T-cell (primary cell): ENCODE data around the gene S100P. TPM values are rescaled to one million over a fixed set of nuclear protein-coding genes. Genes with fewer than 3 reads are reported as not detected.
A peak's percentile ranks its signal among the peaks of the same experiment; 100 is the strongest.
"Not testable (repeated sequence)": the region's sequence is repeated elsewhere in the genome, so short reads cannot be mapped to it uniquely, and the experiment has no call there.

Experiments
- ATAC-seq, 4 experiments: fragments of 200-7000 bp in 3 of 4; fragments of 150-1000 bp in 1 of 4; cut with Tn5 transposase; replicated peaks in 1 of 4; 1 replicate in 3 of 4; 2 replicates in 1 of 4; pipeline ENCODE4 v1.10.0; 2021; ENCODE audit warnings: moderate library complexity in 3 of 4, mild to moderate bottlenecking in 2 of 4, moderate number of reproducible peaks in 1 of 4
- CTCF ChIA-PET, 2 donors: fragments of 300-600 bp; sonication (Branson Sonifier 250); formaldehyde crosslinking; loops; one replicate each; lab custom pipeline; 2022; ENCODE audit warnings: antibody characterized with exemption in 2 of 2; lab: Charles Lee
- POLR2A ChIA-PET, 2 donors: fragments of 300-600 bp; sonication (Branson Sonifier 250); formaldehyde crosslinking; loops; one replicate each; lab custom pipeline; 2022; ENCODE audit warnings: antibody characterized with exemption in 2 of 2; lab: Charles Lee
- DNase-seq, 35 experiments: peaks; one replicate each; pipeline versions ENCODE4 v3.0.0 to v3.0.0-alpha.2; 2013 to 2023
- H3K27ac ChIP-seq: one replicate; pipeline ENCODE4 v1.5.1; 2013; ENCODE audit warnings: low read length
- H3K27me3 ChIP-seq, 2 experiments: replicated peaks in 1 of 2; 1 replicate in 1 of 2; 2 replicates in 1 of 2; pipeline versions ENCODE4 v1.6.1 to v1.7.0; 2013; ENCODE audit warnings: low read length in 1 of 2, mixed read lengths in 1 of 2; ENCODE audit not compliant: control insufficient read depth in 2 of 2, insufficient read depth in 2 of 2; ENCODE audit errors: extremely low read depth in 1 of 2
- H3K36me3 ChIP-seq, 2 donors: 1 replicate in 1 of 2; 2 replicates in 1 of 2; pipeline versions ENCODE4 v1.6.1 to v1.7.0; 2013; ENCODE audit warnings: low read length in 1 of 2; ENCODE audit not compliant: control insufficient read depth in 2 of 2, insufficient read depth in 1 of 2; ENCODE audit errors: extremely low read depth in 1 of 2
- H3K4me1 ChIP-seq, 2 experiments: 1 replicate in 1 of 2; 2 replicates in 1 of 2; pipeline versions ENCODE4 v1.6.1 to v1.7.0; 2013; ENCODE audit warnings: low read length in 2 of 2, mixed read lengths in 1 of 2; ENCODE audit not compliant: insufficient read depth in 2 of 2, control insufficient read depth in 1 of 2; ENCODE audit errors: extremely low read depth in 1 of 2
- H3K4me3 ChIP-seq, 2 donors: 1 replicate in 1 of 2; 2 replicates in 1 of 2; pipeline versions ENCODE4 v1.5.1 to v1.7.0; 2013; ENCODE audit warnings: mild to moderate bottlenecking in 2 of 2, low read length in 1 of 2, moderate library complexity in 1 of 2; ENCODE audit not compliant: control insufficient read depth in 1 of 2; ENCODE audit errors: extremely low read depth in 1 of 2
- H3K9me3 ChIP-seq: 2 replicates; pipeline ENCODE4 v1.7.0; 2013
- H3K27ac Mint-ChIP-seq, 2 donors: one replicate each; pipeline ENCODE4 v1.8.0; 2020 to 2021; ENCODE audit warnings: mild to moderate bottlenecking in 2 of 2, mixed read lengths in 2 of 2
- H3K27me3 Mint-ChIP-seq, 2 donors: one replicate each; pipeline ENCODE4 v1.8.0; 2021 to 2022; ENCODE audit warnings: mixed read lengths in 2 of 2
- H3K36me3 Mint-ChIP-seq: one replicate; pipeline ENCODE4 v1.8.0; 2021; ENCODE audit warnings: mixed read lengths
- H3K4me1 Mint-ChIP-seq, 3 donors: one replicate each; pipeline ENCODE4 v1.8.0; 2020 to 2022; ENCODE audit warnings: mixed read lengths in 3 of 3, mild to moderate bottlenecking in 1 of 3
- H3K4me3 Mint-ChIP-seq, 3 donors: one replicate each; pipeline ENCODE4 v1.8.0; 2020 to 2022; ENCODE audit warnings: mild to moderate bottlenecking in 3 of 3, mixed read lengths in 3 of 3, moderate library complexity in 3 of 3
- H3K9me3 Mint-ChIP-seq, 3 donors: one replicate each; pipeline ENCODE4 v1.8.0; 2020 to 2022; ENCODE audit warnings: mixed read lengths in 3 of 3
- WGBS: methylation state at CpG from one replicate; pipeline ENCODE4 v1.1.5; 2013; ENCODE audit warnings: missing lambda C conversion rate; ENCODE audit not compliant: insufficient coverage; 5-methylcytosine and 5-hydroxymethylcytosine counted together
- total RNA-seq, 35 experiments: library from RNA in 6 of 35; stranded (reverse) in 6 of 35; fragments of 120-200 nt in 1 of 35; gene quantifications; one replicate each; pipeline versions ENCODE4 v1.2.1 to v1.2.4 and lab custom pipeline; 2013 to 2026

The S100P gene
- total RNA-seq, 5 donors from 2014 or later (not counting 1 experiment from before 2014, with no cell fraction given), result 0.70 to 3.8 (median 1.9) TPM; not detected in 1

DNA sequence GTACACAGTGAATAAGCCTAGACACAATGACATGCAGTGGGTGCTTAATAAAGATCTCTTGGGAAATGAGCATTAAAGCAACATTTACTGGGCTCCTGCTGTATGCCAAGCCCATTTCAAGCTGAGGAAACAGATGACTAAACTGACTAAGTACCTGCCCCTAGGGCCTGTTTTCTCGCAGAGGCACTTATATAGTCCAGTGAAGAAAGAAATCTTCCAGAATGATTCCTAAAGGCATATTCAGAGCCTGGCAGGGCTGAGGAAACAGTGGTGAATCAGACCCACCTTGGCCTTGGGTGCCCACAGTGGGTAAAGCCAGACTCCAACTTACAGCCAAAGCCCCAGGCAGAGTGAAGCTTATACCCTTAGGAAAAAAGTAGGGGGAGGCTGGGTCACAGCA, 22.0 kb upstream of the S100P start:
- no peak overlapping the region for H3K4me3 Mint-ChIP-seq
- ATAC-seq, result no peak
- no peaks in the 10 kb centered on the region for H3K27me3 Mint-ChIP-seq
- no peak for DNase-seq
- peaks cover 31% of the 10 kb centered on the region for H3K36me3 Mint-ChIP-seq
- no CpG with 5 or more reads among the region's 1 CpG for WGBS
- Histone ChIP-seq H3K27me3 (no peaks in the 10 kb centered on the region), H3K4me1 (peaks cover 19 to 31% of the 10 kb centered on the region in 2 experiments), H3K9me3 (no peaks in the 10 kb centered on the region), H3K36me3 (peaks cover 0 to 15% of the 10 kb centered on the region in 2 donors), H3K27ac (no peak overlapping the region), H3K4me3 (no peak overlapping the region)
- CTCF ChIA-PET, result interaction anchor here in 1 of 2 donors (1.4 kb wide), 1 partner anchor 29 kb away, joined by 3 read pairs; no protein-coding TSS in a partner anchor
- peaks cover 26 to 32% (median 30%) of the 10 kb centered on the region in 3 donors for H3K4me1 Mint-ChIP-seq
- POLR2A ChIA-PET, result interaction anchor here (0.6 to 1.0 kb wide), 2 partner anchors 38 to 228 kb away, joined by 3 to 5 read pairs; partner anchors contain the start of gene MRFAP1L1 (in 1 of the 2)
- H3K9me3 Mint-ChIP-seq, result no peaks in the 10 kb centered on the region
- H3K27ac Mint-ChIP-seq, result no peak overlapping the region

DNA sequence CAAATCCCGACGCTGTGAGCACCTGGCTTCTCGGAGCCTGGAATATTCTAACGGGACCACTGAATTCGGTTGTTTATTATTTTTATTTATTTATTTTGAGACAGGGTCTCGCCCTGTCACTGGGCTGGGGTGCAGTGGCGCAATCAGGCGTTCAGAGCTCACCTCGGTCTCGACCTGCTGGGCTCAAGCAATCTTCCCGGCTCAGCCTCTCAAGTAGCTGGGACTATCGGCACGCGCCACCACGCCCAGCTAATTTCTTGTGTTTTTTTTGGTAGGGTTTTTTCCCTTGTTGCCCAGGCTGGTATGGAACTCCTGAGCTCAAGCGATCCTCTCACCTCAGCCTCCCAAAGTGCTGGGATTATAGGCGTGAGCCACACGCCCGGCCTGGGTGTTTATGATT, 21.5 kb upstream of the S100P start:
- Histone ChIP-seq H3K4me3 (no peak overlapping the region), H3K36me3 (peaks cover 0 to 20% of the 10 kb centered on the region in 2 donors), H3K9me3 (no peaks in the 10 kb centered on the region), H3K4me1 (peaks cover 20 to 36% of the 10 kb centered on the region in 2 experiments), H3K27me3 (no peaks in the 10 kb centered on the region), H3K27ac (no peak overlapping the region)
- no peaks in the 10 kb centered on the region for H3K9me3 Mint-ChIP-seq
- H3K27ac Mint-ChIP-seq, result no peak overlapping the region
- H3K27me3 Mint-ChIP-seq, result no peaks in the 10 kb centered on the region
- ATAC-seq (no peak), DNase-seq (no peak)
- ChIA-PET CTCF (no interaction called here), POLR2A (interaction anchor here in 1 of 2 donors (1.0 kb wide), 1 partner anchor 38 kb away, joined by 3 read pairs; the partner anchor contains the start of gene MRFAP1L1)
- peaks cover 31 to 37% (median 35%) of the 10 kb centered on the region in 3 donors for H3K4me1 Mint-ChIP-seq
- WGBS, result 100% methylated on average over 3 of the region's 19 CpGs
- H3K36me3 Mint-ChIP-seq, result peaks cover 34% of the 10 kb centered on the region
- H3K4me3 Mint-ChIP-seq, result no peak overlapping the region

DNA sequence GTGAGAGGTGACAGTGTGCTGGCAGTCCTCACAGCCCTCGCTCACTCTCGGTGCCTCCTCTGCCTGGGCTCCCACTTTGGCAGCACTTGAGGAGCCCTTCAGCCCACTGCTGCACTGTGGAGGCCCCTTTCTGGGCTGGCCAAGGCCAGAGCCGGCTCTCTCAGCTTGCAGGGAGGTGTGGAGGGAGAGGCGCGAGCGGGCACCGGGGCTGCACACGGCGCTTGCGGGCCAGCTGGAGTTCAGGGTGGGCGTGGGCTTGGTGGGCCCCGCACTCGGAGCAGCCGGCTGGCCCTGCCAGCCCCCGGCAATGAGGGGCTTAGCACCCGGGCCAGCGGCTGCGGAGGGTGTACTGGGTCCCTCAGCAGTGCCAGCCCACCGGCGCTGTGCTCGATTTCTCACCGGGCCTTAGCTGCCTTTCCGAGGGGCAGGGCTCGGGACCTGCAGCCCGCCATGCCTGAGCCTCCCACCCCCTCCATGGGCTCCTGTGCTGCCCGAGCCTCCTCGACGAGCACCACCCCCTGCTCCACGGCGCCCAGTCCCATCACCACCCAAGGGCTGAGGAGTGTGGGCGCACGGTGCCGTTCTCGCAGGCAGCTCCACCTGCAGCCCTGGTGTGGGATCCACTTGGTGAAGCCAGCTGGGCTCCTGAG, 21.0 kb upstream of the S100P start:
- H3K4me3 ChIP-seq, H3K9me3 ChIP-seq, H3K9me3 Mint-ChIP-seq, ATAC-seq, H3K27me3 ChIP-seq, DNase-seq, H3K27me3 Mint-ChIP-seq: not testable (repeated sequence)
- H3K4me1 ChIP-seq, result peaks cover 25 to 41% of the 10 kb centered on the region in 2 experiments
- Mint-ChIP-seq H3K36me3 (peaks cover 40% of the 10 kb centered on the region), H3K4me1 (peaks cover 36 to 42% (median 40%) of the 10 kb centered on the region in 3 donors), H3K27ac (peak overlapping the region; percentile 97 to 98), H3K4me3 (peak overlapping the region; percentile 89 to 93 (median 92))
- WGBS, result 98% methylated on average over 20 of the region's 34 CpGs
- ChIA-PET POLR2A (interaction anchor here in 1 of 2 donors (1.0 to 1.6 kb wide), 5 partner anchors 18 to 37 kb away, joined by 3 to 10 read pairs (median 3); partner anchors contain the start of genes MRFAP1 and MRFAP1L1), CTCF (interaction anchor here (0.7 to 3.0 kb wide), 8 partner anchors 14 to 201 kb away, joined by 3 to 48 read pairs (median 6); partner anchors contain the start of gene MRFAP1L1 (in 1 of the 2))
- H3K27ac ChIP-seq, result peak overlapping the region; percentile 81
- peaks cover 0 to 21% of the 10 kb centered on the region in 2 donors for H3K36me3 ChIP-seq

GRCh38 chr4:6673191-6673659, 20.5 kb upstream of the S100P start:
- not testable (repeated sequence) for H3K27me3 Mint-ChIP-seq, H3K27me3 ChIP-seq, H3K9me3 Mint-ChIP-seq, H3K9me3 ChIP-seq
- H3K36me3 Mint-ChIP-seq, result peaks cover 42% of the 10 kb centered on the region
- Histone ChIP-seq H3K4me3 (peak overlapping the region; percentile 49 to 69), H3K36me3 (peaks cover 0 to 21% of the 10 kb centered on the region in 2 donors), H3K27ac (peak overlapping the region; percentile 81), H3K4me1 (peaks cover 26 to 41% of the 10 kb centered on the region in 2 experiments)
- WGBS, result 34% methylated on average over 9 of the region's 14 CpGs
- peak in 29 of 35 experiments; percentile 21 to 70 (median 44) for DNase-seq
- H3K27ac Mint-ChIP-seq, result peak overlapping the region; percentile 97 to 98
- CTCF ChIA-PET, result interaction anchor here (0.6 to 3.0 kb wide), 13 partner anchors 14 to 203 kb away, joined by 3 to 48 read pairs (median 6); partner anchors contain the start of genes MRFAP1 (in 1 of the 2) and MRFAP1L1 (in 1 of the 2)
- POLR2A ChIA-PET, result interaction anchor here (0.6 to 1.6 kb wide), 8 partner anchors 17 to 111 kb away, joined by 3 to 10 read pairs (median 4); partner anchors contain the start of genes MRFAP1 (in 1 of the 2) and MRFAP1L1 (in 1 of the 2)
- peak in 3 of 4 experiments; percentile 5 to 17 (median 11) for ATAC-seq
- peak overlapping the region; percentile 89 to 93 (median 92) for H3K4me3 Mint-ChIP-seq
- peaks cover 40 to 46% (median 45%) of the 10 kb centered on the region in 3 donors for H3K4me1 Mint-ChIP-seq

- Histone ChIP-seq H3K9me3 (no peaks in the 10 kb centered on the region), H3K27ac (peak overlapping the region; percentile 81), H3K4me3 (peak overlapping the region; percentile 69 to 72), H3K4me1 (peaks cover 26 to 45% of the 10 kb centered on the region in 2 experiments), H3K36me3 (peaks cover 3 to 25% of the 10 kb centered on the region in 2 donors), H3K27me3 (no peaks in the 10 kb centered on the region)
- Mint-ChIP-seq H3K27ac (peak overlapping the region; percentile 97 to 98), H3K4me3 (peak overlapping the region; percentile 89 to 93 (median 92)), H3K36me3 (peaks cover 48% of the 10 kb centered on the region), H3K4me1 (peaks cover 46 to 52% (median 50%) of the 10 kb centered on the region in 3 donors), H3K9me3 (no peaks in the 10 kb centered on the region), H3K27me3 (no peaks in the 10 kb centered on the region)
- CTCF ChIA-PET, result interaction anchor here (0.5 to 3.0 kb wide), 30 partner anchors 14 to 1752 kb away, joined by 3 to 52 read pairs (median 6); partner anchors contain the start of genes BLOC1S4 (in 1 of the 2), MRFAP1 (in 1 of the 2), MRFAP1L1 (in 1 of the 2) and S100P (in 1 of the 2)
- peak; percentile 80 to 86 (median 84) for ATAC-seq
- POLR2A ChIA-PET, result interaction anchor here (0.6 to 1.7 kb wide), 20 partner anchors 14 to 396 kb away, joined by 3 to 10 read pairs (median 4); partner anchors contain the start of genes BLOC1S4 (in 1 of the 2), MRFAP1 (in 1 of the 2) and MRFAP1L1 (in 1 of the 2)
- DNase-seq, result peak; percentile 75 to 98 (median 95)
- under 1% methylated on average over 89 of the region's 89 CpGs for WGBS
Observed at GRCh38 chr4:6673660-6674499, 19.8 kb upstream of the S100P start.
